GM21360 (cell line): ENCODE measurements around the gene IRAK1BP1.
"Not testable (repeated sequence)": the region's sequence is repeated elsewhere in the genome, so short reads cannot be mapped to it uniquely, and the experiment has no call there.

Experiments
- ATAC-seq: cut with Tn5 transposase; IDR thresholded peaks from one replicate; pipeline ENCODE4 v1.9.1; 2021; ENCODE audit warnings: mild to moderate bottlenecking, moderate library complexity; ENCODE audit not compliant: unreplicated experiment

The IRAK1BP1 gene

GRCh38 chr6:78883651-78884050, 16.3 kb downstream of the IRAK1BP1 start:
- no peak for ATAC-seq

GRCh38 chr6:78889901-78890300, 22.6 kb downstream of the IRAK1BP1 start:
- ATAC-seq, result not testable (repeated sequence)

- no peak for ATAC-seq
Observed at GRCh38 chr6:78896227-78896626, 28.9 kb downstream of the IRAK1BP1 start.

- no peak for ATAC-seq
Observed at GRCh38 chr6:78908621-78909020, 41.3 kb downstream of the IRAK1BP1 start.

GRCh38 chr6:78909391-78909790, 42.0 kb downstream of the IRAK1BP1 start:
- ATAC-seq, result peak; percentile 49

- ATAC-seq, result no peak
Observed at GRCh38 chr6:78910010-78910409, 42.7 kb downstream of the IRAK1BP1 start.

GRCh38 chr6:78910591-78911171, 43.3 kb downstream of the IRAK1BP1 start:
- peak; percentile 67 for ATAC-seq

- ATAC-seq, result no peak
Observed at GRCh38 chr6:78911218-78911940, 44.0 kb downstream of the IRAK1BP1 start.

- ATAC-seq, result no peak
Observed at GRCh38 chr6:78916411-78916810, 49.1 kb downstream of the IRAK1BP1 start.

GRCh38 chr6:78917788-78918187, 50.4 kb downstream of the IRAK1BP1 start:
- no peak for ATAC-seq

- ATAC-seq, result not testable (repeated sequence)
Observed at GRCh38 chr6:78921168-78921567, 53.8 kb downstream of the IRAK1BP1 start.

GRCh38 chr6:78925317-78925716, 58.0 kb downstream of the IRAK1BP1 start:
- ATAC-seq, result no peak

GRCh38 chr6:78935553-78935952, 68.2 kb downstream of the IRAK1BP1 start:
- ATAC-seq, result no peak

GRCh38 chr6:78936515-78936914, 69.2 kb downstream of the IRAK1BP1 start:
- no peak for ATAC-seq

GRCh38 chr6:78942446-78942845, 75.1 kb downstream of the IRAK1BP1 start:
- ATAC-seq, result no peak

- no peak for ATAC-seq
Observed at GRCh38 chr6:78947529-78947928, 80.2 kb downstream of the IRAK1BP1 start.

- ATAC-seq, result no peak
Observed at GRCh38 chr6:78947962-78948361, 80.6 kb downstream of the IRAK1BP1 start.

GRCh38 chr6:78948785-78949184, 81.4 kb downstream of the IRAK1BP1 start:
- no peak for ATAC-seq

- no peak for ATAC-seq
Observed at GRCh38 chr6:78952362-78952761, 85.0 kb downstream of the IRAK1BP1 start.
